ENCODE measurements around the gene VPS37C. TPM values are rescaled to one million over a fixed set of nuclear protein-coding genes. Genes with fewer than 3 reads are reported as not detected.
A peak's percentile ranks its signal among the peaks of the same experiment; 100 is the strongest.

Gene VPS37C
- polyA plus RNA-seq, 3 donors, result 20.7 to 22.6 (median 20.7) TPM

- no peak for DNase-seq
Measured at GRCh38 chr11:61139387-61139786, 21.8 kb downstream of the VPS37C start.

GRCh38 chr11:61138935-61139334 is 22.3 kb downstream of the VPS37C start:
- DNase-seq, result no peak

GRCh38 chr11:61134801-61135257 is 26.4 kb downstream of the VPS37C start:
- no peak for DNase-seq

GRCh38 chr11:61133956-61134662 is 27.1 kb downstream of the VPS37C start:
- DNase-seq, result no peak

- no peak for DNase-seq
Measured at GRCh38 chr11:61133145-61133544, 28.1 kb downstream of the VPS37C start.

- DNase-seq, result no peak
Measured at GRCh38 chr11:61132646-61133045, 28.6 kb downstream of the VPS37C start.

- DNase-seq, result no peak
Measured at GRCh38 chr11:61131998-61132555, 29.1 kb downstream of the VPS37C start.

GRCh38 chr11:61131586-61131985 is 29.6 kb downstream of the VPS37C start:
- no peak for DNase-seq

GRCh38 chr11:61131186-61131585 is 30.0 kb downstream of the VPS37C start:
- DNase-seq, result no peak

- DNase-seq, result peak; percentile 91
Measured at GRCh38 chr11:61129639-61130523, 31.3 kb downstream of the VPS37C start.

- no peak for DNase-seq
Measured at GRCh38 chr11:61128947-61129638, 32.1 kb downstream of the VPS37C start.

GRCh38 chr11:61127991-61128390 is 33.2 kb downstream of the VPS37C start:
- no peak for DNase-seq

- no peak for DNase-seq
Measured at GRCh38 chr11:61126256-61126655, 35.0 kb downstream of the VPS37C start.

- peak; percentile 38 for DNase-seq
Measured at GRCh38 chr11:61125310-61125684, 35.9 kb downstream of the VPS37C start.

GRCh38 chr11:61124574-61125309 is 36.5 kb downstream of the VPS37C start:
- no peak for DNase-seq

GRCh38 chr11:61123775-61124571 is 37.3 kb downstream of the VPS37C start:
- no peak for DNase-seq

GRCh38 chr11:61122761-61123160 is 38.5 kb downstream of the VPS37C start:
- DNase-seq, result no peak

GRCh38 chr11:61121917-61122316 is 39.3 kb downstream of the VPS37C start:
- DNase-seq, result no peak

GRCh38 chr11:61121192-61121831 is 39.9 kb downstream of the VPS37C start:
- no peak for DNase-seq

GRCh38 chr11:61120706-61121191 is 40.5 kb downstream of the VPS37C start:
- peak; percentile 52 for DNase-seq
